ENCODE measurements around the gene HNRNPH1. TPM values are rescaled to one million over a fixed set of nuclear protein-coding genes. Genes with fewer than 3 reads are reported as not detected.

Gene HNRNPH1
- total and polyA plus RNA-seq, 2 donors from 2014 or later, result 191 to 564 TPM

- peak overlapping the region; percentile 8 to 97 (median 44) for H3K4me3 ChIP-seq (ENCODE audit: low read length in 3 of 3)
- H3K27me3 ChIP-seq (ENCODE audit: control insufficient read depth, insufficient read depth, low read length), result no peaks in the 10 kb centered on the region
- H3K9ac ChIP-seq (ENCODE audit: low read length in 3 of 3), result peak overlapping the region in 1 of 3 donors; percentile 5
- H3K27ac ChIP-seq (ENCODE audit: low read depth in 2 of 2, low read length in 2 of 2), result no peak overlapping the region
- FAIRE-seq (no peak), DNase-seq (peak in 2 of 5 donors; percentile 13 to 46)
- intact Hi-C loops (cut with DNase I), result no loop called here
- peaks cover 5 to 24% (median 20%) of the 10 kb centered on the region in 3 donors for H3K4me1 ChIP-seq (ENCODE audit: control insufficient read depth in 2 of 3, insufficient read depth in 2 of 3, low read depth in 1 of 3, low read length in 3 of 3)
- H3K9me3 ChIP-seq (ENCODE audit: control insufficient read depth in 2 of 3, insufficient read depth in 1 of 3, low read length in 3 of 3), result no peaks in the 10 kb centered on the region
- TF ChIP-seq CTCF (IDR thresholded peaks at IDR 0.05; ENCODE audit: borderline replicate concordance, extremely low read depth, insufficient read depth), result no peak
- peaks cover 44 to 77% (median 54%) of the 10 kb centered on the region in 3 donors for H3K36me3 ChIP-seq (ENCODE audit: control insufficient read depth in 2 of 3, insufficient read depth in 3 of 3, low read length in 3 of 3)
These were observed 4.4 kb downstream of the HNRNPH1 start for GRCh38 chr5:179618923-179619554.

GRCh38 chr5:179617930-179618329 lies 5.5 kb downstream of the HNRNPH1 start:
- DNase-seq, result peak in 1 of 5 donors; percentile 2
- no peak for TF ChIP-seq CTCF (IDR thresholded peaks at IDR 0.05; ENCODE audit: borderline replicate concordance, extremely low read depth, insufficient read depth)
- no peak overlapping the region for H3K9ac ChIP-seq (ENCODE audit: low read length in 3 of 3)
- H3K27ac ChIP-seq (ENCODE audit: low read depth in 2 of 2, low read length in 2 of 2), result no peak overlapping the region
- H3K27me3 ChIP-seq (ENCODE audit: control insufficient read depth, insufficient read depth, low read length), result no peaks in the 10 kb centered on the region
- no peaks in the 10 kb centered on the region for H3K9me3 ChIP-seq (ENCODE audit: control insufficient read depth in 2 of 3, insufficient read depth in 1 of 3, low read length in 3 of 3)
- no peak for FAIRE-seq
- peak overlapping the region in 1 of 3 donors; percentile 2 for H3K4me3 ChIP-seq (ENCODE audit: low read length in 3 of 3)
- H3K4me1 ChIP-seq (ENCODE audit: control insufficient read depth in 2 of 3, insufficient read depth in 2 of 3, low read depth in 1 of 3, low read length in 3 of 3), result peaks cover 5 to 24% (median 22%) of the 10 kb centered on the region in 3 donors
- peaks cover 49 to 88% (median 64%) of the 10 kb centered on the region in 3 donors for H3K36me3 ChIP-seq (ENCODE audit: control insufficient read depth in 2 of 3, insufficient read depth in 3 of 3, low read length in 3 of 3)
- intact Hi-C loops (cut with DNase I), result no loop called here

GRCh38 chr5:179616002-179616594 lies 7.4 kb downstream of the HNRNPH1 start:
- intact Hi-C loops (cut with DNase I), result no loop called here
- no peaks in the 10 kb centered on the region for H3K9me3 ChIP-seq (ENCODE audit: control insufficient read depth in 2 of 3, insufficient read depth in 1 of 3, low read length in 3 of 3)
- H3K27me3 ChIP-seq (ENCODE audit: control insufficient read depth, insufficient read depth, low read length), result no peaks in the 10 kb centered on the region
- no peak overlapping the region for H3K9ac ChIP-seq (ENCODE audit: low read length in 3 of 3)
- no peak for FAIRE-seq
- H3K4me1 ChIP-seq (ENCODE audit: control insufficient read depth in 2 of 3, insufficient read depth in 2 of 3, low read depth in 1 of 3, low read length in 3 of 3), result peaks cover 4 to 19% (median 19%) of the 10 kb centered on the region in 3 donors
- DNase-seq, result no peak
- peaks cover 44 to 93% (median 74%) of the 10 kb centered on the region in 3 donors for H3K36me3 ChIP-seq (ENCODE audit: control insufficient read depth in 2 of 3, insufficient read depth in 3 of 3, low read length in 3 of 3)
- H3K27ac ChIP-seq (ENCODE audit: low read depth in 2 of 2, low read length in 2 of 2), result no peak overlapping the region
- no peak for TF ChIP-seq CTCF (IDR thresholded peaks at IDR 0.05; ENCODE audit: borderline replicate concordance, extremely low read depth, insufficient read depth)
- H3K4me3 ChIP-seq (ENCODE audit: low read length in 3 of 3), result no peak overlapping the region

Measured in kidney (tissue), 14 donors.